Endometrium (tissue), 2 donors: Measurements from ENCODE around the gene TXNDC11.

ENCODE experiments used
- FAIRE-seq: peaks from 2 replicates; lab custom pipeline; 2012; peaks lifted over from hg19 to GRCh38; lab: Jason Lieb, UNC
- donor health status: control.
- donor health status: control.

The TXNDC11 gene

DNA sequence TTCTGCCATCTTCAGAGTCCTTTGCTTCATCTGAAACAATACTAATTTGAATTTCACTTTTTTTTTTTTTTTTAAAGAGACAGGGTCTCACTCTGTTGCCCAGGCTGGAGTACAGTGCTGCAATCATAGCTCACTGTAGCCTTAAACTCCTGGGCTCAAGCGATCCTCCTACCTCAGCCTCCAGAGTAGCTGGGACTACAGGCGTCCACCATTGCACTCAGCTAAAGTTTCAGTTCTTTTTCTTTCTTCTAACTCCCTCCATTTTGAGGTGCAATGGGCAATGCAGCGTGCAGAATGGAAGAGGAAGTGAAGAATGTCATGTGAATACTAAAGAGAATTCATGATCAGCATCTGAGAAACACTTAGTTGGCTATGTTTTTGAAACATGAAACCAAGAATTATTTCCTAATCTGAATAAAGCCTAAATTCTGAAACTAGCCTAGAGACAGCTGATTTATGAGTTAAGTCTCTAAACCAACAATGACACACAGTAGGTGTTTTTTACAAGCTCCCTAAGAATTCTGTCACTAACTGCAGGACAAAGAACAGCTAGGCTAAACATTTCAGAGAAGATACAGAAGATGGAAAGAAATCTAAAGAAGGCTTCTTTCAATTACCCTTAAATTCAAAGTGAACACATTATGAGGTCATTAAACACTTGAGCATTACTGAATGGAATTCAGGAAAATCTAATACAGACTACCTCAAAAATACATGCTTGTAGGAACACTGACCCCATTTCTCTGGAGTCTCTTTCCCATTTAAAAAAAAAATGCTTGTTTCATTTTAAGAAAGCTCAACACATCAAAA lies 53.4 kb downstream of the TXNDC11 start:
- FAIRE-seq = no peak

DNA sequence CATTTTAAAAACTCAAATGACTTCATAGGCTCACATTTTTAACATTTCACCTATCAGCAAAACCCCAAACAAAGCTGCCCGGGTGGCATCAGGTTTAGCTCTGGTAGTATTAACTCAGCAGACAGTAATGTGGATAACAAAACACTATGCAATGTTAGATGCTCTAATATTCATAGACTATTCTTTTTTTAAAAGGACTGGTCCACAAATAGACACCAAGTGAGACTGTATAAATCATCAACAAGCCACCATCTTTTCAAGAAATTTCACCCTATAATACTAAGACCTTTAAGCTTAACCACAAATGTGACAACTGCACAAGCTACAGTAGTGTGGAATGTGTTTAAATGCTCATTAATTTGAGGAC lies 54.2 kb downstream of the TXNDC11 start:
- no peak for FAIRE-seq

DNA sequence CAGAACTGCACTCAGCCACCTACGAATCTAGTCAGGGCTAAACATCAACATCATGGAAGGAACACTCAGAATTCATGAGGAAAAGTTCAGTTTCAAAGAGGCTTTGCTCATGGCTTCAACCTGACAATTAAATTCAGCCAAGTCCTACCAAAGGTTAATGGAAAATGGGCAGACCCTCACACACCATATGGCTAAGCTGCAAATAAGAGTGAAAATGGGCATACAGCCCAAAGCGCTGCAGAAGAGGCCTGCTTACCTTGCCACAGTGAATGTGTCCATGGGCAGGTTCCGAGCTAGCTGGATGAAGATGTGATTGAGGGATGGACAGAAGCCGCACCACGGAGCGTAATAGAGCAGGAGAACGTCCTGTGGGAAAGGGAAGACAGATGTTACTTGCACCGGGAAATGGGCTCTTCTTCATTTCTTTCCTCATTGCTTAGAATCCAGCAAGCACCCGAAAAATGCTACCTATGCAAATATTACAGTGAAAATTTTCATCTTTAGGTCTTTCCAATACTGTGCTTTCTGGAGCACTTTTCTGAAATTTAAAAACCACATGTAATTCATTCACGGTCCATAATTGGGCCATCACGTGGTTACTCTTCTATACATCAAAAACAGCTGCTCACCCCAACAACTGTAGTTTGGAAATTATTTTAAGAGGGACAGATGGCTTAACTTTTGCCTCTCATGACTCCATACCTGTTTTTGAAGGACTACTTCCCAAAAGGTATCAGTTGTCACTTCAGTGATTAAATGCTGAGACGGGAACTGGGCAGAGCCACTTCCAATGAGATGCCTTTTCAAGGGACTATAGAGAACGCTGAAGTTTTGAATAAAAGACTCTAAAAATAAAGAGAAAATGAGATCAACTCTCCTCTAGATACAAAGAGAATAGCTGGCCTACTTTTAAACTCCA lies 54.8 kb downstream of the TXNDC11 start:
- no peak for FAIRE-seq

DNA sequence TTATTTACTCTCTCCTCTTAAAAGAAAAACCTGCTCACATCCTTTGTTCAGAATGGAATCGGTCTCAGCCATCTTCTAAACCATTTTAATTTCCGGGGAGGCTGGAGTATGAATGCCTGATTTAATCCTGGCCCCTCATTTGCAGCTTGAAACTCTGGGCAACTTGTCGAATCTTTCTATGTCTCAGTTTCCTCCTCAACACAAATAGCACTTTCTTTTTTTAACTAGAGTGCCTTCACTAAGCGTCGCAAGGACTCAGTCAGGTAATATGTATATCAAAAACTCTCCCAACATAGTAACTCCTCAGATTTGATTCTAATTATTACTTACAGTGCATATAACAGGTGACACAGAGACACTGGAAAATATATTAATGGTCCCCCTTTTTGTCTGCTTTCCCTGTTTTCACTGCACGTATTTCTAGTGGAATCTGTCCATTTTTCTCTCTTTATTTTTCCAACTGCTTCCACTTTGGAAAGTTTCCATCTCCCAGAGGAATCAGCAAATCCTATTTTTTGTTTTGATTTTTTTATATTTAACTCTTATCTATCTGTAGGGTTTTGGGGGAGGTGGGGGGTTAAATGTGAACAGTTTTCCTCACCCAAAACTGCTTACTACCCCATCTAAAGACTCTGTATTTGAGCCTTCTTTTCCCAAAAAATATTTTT lies 55.8 kb downstream of the TXNDC11 start:
- no peak for FAIRE-seq

DNA sequence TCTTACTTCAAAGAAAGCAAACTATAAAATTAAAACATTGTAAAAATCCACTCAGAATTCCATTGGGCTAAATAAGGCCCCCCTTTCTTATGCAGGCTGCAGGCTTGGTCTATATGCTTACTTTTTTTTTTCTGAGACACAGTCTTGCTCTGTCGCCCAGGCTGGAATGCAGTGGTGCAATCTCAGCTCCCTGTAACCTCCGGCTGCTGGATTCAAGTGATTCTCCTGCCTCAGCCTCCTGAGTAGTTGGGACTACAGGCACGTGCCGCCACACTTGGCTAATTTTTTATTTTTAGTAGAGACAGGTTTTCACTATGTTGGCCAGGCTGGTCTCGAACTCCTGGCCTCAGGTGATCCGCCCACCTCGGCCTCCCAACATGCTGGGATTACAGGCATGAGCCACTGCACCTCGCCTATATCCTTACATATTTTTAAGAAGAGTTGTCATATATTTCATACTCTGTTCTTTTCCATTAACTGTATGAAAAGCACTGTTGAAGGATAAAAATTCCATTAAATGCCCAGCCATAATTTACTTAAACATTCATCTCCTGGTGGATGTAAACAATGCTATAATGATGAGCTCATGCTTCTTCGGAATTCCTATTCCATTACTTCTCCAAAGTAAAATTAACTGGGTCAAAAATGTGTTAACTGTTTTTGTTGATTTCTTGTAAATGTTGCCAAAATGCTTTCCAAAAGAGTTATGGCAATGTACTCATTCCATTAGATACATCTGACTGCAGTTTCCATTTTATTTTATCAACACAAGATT lies 56.6 kb downstream of the TXNDC11 start:
- FAIRE-seq = peak; percentile 43

DNA sequence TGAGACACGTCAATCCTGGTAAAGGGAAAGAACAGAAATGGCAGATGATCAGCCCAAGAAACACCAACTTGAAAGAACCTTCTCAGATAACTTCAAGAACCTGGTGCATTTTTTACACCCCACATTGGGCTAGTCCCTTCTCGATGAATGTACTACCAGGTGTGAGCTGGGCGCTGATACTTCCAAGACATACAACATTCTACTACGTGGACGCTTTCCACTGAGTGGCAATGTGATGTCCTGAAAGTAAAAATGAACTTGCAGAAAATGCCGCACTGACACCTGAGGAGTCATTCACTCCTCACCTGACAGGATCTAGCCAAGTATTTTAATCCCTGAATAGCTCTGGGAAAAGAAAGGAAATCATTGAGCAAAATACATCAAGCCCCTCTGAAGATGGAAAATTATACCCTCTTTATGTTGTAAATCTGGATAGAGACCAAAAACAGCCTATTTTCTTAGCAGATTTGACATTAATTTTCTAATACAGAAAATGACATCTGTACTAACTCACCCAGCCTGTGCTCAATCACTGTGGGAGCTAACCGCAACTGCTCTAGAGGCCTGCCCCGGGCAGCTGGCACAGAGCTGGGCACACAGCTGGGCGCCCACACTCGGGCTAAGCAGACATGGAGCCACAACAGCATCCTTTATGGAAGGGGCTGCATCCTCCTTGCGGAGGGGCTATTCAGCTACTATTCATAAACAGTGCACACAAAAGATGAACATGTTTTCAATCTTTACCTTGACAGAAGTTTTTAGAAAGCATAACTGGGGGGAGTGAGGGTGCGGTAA lies 58.2 kb downstream of the TXNDC11 start:
- no peak for FAIRE-seq

DNA sequence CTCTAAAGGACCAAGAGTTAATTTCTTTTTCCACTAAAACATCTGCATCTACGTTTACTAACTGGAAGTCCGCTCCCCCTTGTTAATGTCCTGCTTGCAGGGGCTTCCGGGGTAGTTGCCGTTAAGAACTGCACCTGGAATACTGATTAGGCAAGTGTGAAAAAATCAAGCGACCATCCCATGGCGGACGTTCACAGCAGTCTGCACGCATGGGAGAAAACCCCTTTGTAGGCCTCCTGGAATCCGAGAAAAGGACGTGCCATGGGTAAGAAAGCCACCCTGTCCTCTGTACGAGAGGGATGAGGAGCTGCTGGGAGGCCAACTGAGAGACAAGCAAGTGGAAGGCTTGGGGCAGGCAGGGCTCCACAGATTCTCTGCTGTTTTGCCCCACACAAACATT lies 59.5 kb downstream of the TXNDC11 start:
- FAIRE-seq = no peak

DNA sequence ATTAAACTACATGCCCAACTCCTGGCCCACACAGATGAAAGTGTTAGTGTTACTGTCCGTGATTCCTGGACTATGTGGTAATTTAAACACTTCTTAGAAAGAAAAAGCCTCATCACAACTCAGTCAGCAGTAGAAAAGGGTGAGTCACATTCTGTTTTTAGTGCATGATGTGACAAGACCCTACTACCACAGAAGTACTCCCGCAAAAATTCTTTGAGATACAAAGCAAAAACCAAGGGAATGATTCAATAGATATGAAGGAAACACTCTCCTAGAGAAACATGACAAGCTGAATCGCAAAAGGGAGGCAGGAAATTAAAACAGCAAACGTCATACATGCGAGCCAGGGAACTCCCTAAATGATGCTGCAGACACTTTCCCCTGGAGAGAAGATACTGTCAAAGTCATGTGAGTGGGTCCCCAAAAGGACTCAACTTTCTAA lies 60.0 kb downstream of the TXNDC11 start:
- FAIRE-seq = no peak

DNA sequence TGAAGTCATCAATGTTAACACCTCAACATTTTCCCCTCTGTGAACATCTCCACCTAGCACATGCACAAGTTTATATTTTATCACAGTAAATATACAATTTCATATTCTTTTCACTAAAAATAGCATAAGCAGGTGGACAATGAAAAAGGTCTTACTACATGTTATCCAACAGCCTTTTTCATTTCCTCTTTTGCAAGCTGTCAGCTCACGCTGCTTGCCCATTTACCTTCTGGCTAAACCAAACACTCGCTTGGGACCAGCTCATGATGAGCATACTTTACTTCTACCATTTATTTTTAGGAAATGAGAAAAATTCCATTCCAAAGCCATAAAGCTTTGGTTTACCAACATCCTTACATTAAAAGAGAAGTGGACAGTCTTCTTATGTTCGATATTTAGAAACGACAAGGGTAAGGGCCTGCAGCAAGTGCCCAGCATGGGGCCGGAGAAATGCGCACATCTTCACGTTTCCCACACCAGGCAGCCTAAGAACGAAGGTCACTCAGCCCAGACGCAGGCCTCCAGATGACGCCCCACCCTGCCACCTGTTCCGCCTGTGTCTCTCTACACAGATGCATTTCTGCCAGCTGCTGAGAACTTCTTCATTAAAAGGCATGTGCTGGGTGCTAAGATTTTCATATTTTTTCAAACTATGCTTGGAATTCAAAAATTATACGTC lies 60.5 kb downstream of the TXNDC11 start:
- FAIRE-seq = no peak

DNA sequence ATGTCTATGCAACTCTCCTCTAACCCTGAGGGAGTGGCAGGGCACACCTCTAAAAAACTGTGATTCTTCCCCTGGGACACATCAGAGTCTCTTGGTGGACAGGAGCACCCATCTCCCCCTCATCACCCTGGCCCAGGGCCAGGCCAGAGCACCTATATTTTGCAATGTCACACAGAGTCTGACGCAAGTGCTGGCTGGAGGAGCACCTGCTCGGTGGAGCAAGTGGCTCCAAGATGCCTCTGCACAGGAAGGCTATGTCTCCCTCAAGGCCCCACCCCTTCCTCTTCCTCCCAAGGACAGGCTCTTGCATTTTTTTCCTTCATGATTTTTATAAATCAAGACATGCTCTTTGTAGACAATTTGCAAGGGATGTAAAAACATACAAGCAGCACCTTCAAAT lies 61.1 kb downstream of the TXNDC11 start:
- FAIRE-seq = no peak

DNA sequence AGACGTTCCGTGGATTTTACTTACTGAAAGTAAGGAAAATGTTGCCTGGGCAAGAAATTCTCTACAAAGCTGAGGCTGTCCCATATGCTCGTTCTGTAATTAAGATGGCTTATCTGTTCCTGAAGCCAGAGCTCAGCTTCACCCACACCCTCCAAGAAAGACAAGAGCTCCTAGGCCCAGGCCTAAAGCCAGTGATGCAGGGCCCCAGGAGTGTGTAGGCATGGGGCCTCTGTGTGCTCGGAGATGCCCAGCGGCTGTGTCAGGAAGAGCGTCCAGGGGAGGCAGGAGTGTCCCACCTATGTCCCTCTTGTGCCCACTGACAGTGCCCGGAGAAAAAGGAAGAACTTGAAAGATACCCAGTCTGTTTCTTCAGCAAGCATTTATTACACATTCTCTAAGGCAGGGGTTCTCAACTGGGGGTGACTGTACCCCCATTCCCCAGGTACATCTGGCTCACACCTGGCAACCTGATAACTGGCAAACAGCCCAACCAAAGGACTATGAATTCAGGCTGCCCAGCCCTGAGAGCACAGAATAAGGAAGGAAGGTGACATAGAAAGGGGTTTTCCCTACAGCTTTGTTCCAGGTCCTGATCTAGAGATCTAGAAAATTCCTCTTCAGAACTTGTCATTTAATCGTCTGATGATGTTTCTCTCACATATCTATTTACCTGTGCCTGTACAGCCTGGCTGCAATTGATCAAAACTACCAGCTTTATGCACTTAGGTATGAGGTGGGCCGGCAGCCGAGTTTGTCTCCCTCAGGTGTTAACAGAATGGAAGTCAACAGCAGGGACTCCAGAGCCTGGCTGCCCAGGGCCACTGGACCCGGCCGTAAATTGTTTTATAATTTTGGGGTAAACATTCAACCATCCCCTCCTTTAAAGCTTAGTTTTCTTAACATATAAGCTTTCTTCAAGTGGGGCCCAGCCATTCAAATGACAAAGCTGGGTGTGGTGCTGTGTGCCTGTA lies 62.4 kb downstream of the TXNDC11 start:
- no peak for FAIRE-seq

DNA sequence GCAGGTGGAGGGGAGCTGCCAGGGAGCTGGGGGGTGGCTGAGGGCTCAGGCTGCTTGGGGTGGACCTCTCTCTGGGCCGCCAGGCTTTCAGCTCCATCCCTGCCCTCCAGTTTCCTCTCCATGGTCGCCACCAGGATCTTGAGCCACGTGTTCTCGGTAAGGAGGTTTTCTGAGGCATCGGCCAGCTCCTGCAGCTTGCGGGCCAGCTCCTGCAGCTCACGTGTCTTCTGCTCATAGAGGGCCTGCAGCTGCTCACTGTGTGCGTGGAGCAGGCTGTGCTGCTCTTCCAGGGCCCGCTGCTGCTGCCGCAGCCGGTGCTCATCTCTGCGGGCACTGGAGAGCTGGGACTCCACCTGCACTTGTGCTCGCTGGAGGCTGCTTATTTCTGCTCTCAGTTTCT lies 63.4 kb downstream of the TXNDC11 start:
- no peak for FAIRE-seq

DNA sequence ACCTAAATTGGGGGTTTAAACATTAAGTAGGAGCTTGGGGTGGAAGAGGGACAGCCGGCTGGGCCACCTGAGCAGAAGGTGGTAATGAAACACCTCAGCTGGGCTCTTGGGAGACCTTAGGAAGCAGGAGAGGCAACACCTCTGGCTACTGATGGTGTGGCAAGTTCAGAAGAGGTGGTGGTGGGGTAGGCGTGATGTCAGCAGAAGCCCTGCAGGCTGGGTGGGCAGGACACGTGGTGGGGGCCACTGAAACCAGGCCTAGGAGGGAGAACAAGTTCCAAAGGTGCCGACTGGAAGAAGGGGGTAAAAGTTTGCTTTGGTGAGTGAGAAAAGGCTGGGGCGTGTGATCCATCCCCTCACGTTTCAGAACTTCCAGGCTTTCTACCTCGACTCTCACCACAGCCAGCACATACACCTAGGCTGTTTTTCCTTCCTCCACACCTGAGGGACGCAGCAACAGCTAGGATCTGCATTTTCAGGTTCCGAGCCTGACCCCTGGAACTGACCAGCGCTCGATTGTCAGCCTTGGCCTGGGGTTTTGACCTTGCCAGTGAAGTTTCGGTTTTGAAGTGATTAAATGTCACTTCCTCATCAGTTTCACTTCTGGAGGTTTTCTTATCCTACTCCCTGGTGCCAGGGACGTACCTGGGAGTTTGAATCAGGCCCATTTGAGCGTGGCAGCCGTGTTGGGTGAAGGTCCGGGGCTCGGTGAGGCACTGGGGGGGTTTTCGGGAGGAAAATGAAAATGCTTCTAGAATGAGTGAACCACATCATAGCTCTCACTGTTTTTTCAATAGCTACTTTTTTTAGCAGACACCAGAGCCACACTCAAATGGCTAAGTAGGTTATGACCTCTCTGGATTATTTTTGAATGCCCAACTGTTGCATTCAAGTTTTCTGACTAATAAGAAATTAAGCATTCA lies 64.4 kb downstream of the TXNDC11 start:
- no peak for FAIRE-seq

DNA sequence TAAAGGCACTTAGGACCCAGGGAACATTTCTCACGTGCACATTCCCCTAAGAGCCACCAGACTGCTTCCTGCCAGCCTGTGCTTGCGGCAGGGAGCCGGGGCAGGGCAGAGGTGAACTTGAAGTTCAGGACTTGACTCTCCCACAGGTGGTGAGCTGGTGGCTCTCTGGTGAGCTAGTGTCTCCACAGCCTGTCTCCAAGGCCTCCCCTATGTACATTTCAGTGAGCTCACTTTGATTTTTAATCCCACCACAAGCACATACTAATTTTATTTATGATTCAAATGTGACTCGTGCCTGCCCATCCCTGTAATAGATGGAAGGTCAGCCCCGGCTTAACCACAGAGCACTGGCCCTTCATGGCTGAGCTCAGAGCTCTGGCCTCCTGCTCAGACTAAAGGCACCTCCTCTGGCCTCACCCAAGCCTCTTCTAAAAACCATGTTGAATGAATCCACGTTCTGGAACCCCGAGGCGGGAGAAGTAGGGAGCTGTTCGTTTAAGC lies 65.2 kb downstream of the TXNDC11 start:
- no peak for FAIRE-seq

DNA sequence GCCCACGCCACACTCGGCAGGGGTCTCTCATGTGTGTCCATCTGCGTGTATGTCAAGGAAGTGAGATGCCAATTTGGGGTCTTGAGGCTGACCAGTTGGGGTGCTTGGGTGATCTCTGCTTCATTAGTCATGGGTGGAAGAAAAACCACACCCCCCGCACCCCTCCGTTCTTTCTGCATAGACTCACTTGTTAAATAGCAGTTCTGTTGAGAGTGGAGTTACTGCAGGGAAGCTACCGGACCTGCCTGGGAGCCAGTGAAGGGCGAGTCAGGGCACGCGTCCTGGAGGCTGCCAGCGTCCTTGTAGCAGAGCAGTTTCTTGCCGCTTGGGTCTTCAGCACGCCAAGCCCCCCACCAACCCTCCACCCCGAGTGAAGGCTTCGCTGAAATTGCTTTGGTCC lies 65.9 kb downstream of the TXNDC11 start:
- no peak for FAIRE-seq

DNA sequence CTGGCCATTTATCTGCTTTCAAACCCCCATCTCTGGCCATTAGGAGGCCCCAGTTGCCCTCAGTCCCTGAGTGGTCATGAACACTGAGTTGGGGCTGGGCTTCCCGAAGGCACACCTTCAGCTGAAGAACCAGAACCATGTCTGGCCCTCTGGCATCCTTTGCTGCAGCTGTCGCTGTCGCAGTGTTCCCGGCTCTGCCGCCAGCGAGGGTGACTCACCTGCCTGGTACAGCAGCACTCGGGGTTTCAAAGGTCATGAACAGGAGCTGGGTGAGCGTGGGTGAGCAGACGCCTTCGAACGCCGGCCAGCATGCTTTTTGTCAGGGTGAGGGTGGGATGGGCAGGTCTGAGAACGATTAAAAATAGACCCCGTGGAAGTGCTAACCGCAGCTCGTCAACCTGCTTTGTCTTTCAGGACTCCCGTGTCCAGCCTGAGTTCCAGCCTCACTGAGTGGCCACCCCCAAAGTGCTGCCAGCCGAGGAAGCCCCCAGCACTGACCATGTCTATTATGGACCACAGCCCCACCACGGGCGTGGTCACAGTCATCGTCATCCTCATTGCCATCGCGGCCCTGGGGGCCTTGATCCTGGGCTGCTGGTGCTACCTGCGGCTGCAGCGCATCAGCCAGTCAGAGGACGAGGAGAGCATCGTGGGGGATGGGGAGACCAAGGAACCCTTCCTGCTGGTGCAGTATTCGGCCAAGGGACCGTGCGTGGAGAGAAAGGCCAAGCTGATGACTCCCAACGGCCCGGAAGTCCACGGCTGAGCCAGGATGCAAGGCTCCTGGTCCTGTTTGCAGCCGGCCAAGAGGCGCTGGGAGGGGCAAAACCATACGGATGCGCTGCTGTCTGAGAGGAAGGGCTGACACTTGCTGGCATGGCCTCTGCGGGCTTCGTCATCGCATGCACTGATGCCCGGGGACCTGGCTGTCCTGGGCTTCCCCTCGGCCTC lies 66.8 kb downstream of the TXNDC11 start:
- FAIRE-seq = no peak
